HEK293 (cell line): ENCODE results near the gene CENPO.

Experiments used
- CTCF ChIA-PET: fragments of 350-600 bp; formaldehyde crosslinking; extraction: SDS; loops from one replicate; lab custom pipeline; 2021; ENCODE audit warnings: antibody characterized with exemption; lab: Yijun Ruan, JAX
- POLR2A ChIA-PET: fragments of 300-600 bp; formaldehyde crosslinking; extraction: SDS; loops from one replicate; lab custom pipeline; 2020; ENCODE audit warnings: antibody characterized with exemption, inconsistent platforms; lab: Yijun Ruan, JAX
- H3K27ac ChIP-seq: fragments of 200-500 bp; sonication (Bioruptor generic); 2 replicates; pipeline ENCODE4 v1.5.1; 2014; ENCODE audit warnings: low read depth, low read length, control low read depth, inconsistent platforms; ENCODE audit errors: extremely low read depth
- H3K36me3 ChIP-seq, 2 experiments: fragments of 200-500 bp in 1 of 2; sonication (Bioruptor generic) in 1 of 2; 1 replicate in 1 of 2; 2 replicates in 1 of 2; pipeline ENCODE4 v1.5.1; 2014 to 2017; ENCODE audit warnings: inconsistent platforms in 2 of 2, low read length in 2 of 2; ENCODE audit not compliant: control insufficient read depth in 2 of 2, insufficient read depth in 1 of 2
- H3K4me1 ChIP-seq: fragments of 200-500 bp; sonication (Bioruptor generic); 2 replicates; pipeline ENCODE4 v1.5.1; 2014; ENCODE audit warnings: mild to moderate bottlenecking, low read length, inconsistent platforms; ENCODE audit not compliant: control insufficient read depth, insufficient read depth
- H3K4me3 ChIP-seq: 2 replicates; pipeline ENCODE4 v1.5.1; 2011; ENCODE audit warnings: low read depth, mild to moderate bottlenecking, control low read depth, low read length, moderate library complexity
- H3K9me3 ChIP-seq: fragments of 200-500 bp; sonication (Bioruptor generic); 2 replicates; pipeline ENCODE4 v1.5.1; 2014; ENCODE audit warnings: low read depth, low read length, inconsistent platforms; ENCODE audit not compliant: control insufficient read depth, insufficient read depth
- BCL11A ChIP-seq: fragments of 450-650 bp; formaldehyde crosslinking; IDR thresholded peaks from 2 replicates; pipeline ENCODE4 v1.5.1; 2016; ENCODE audit warnings: low read depth, missing biosample characterization, missing genetic modification characterization
- PRDM2 ChIP-seq: fragments of 450-650 bp; formaldehyde crosslinking; IDR thresholded peaks from 2 replicates; pipeline ENCODE4 v1.5.1; 2016; ENCODE audit warnings: missing biosample characterization, missing genetic modification characterization, borderline replicate concordance
- ZBTB10 ChIP-seq: fragments of 450-650 bp; formaldehyde crosslinking; IDR thresholded peaks from 2 replicates; pipeline ENCODE4 v1.5.1; 2016; ENCODE audit warnings: missing biosample characterization, missing genetic modification characterization
- ZBTB49 ChIP-seq: fragments of 450-650 bp; formaldehyde crosslinking; IDR thresholded peaks from 2 replicates; pipeline ENCODE4 v1.5.1; 2016; ENCODE audit warnings: missing biosample characterization, missing genetic modification characterization, low read depth
- ZNF10 ChIP-seq: fragments of 450-650 bp; formaldehyde crosslinking; IDR thresholded peaks from 2 replicates; pipeline ENCODE4 v1.5.1; 2017; ENCODE audit warnings: missing biosample characterization, missing genetic modification characterization
- ZNF138 ChIP-seq: fragments of 450-650 bp; formaldehyde crosslinking; IDR thresholded peaks from 2 replicates; pipeline ENCODE4 v1.5.1; 2016; ENCODE audit warnings: missing biosample characterization, missing genetic modification characterization, borderline replicate concordance
- ZNF146 ChIP-seq: fragments of 450-650 bp; formaldehyde crosslinking; IDR thresholded peaks from 2 replicates; pipeline ENCODE4 v1.5.1; 2016; ENCODE audit warnings: missing biosample characterization, missing genetic modification characterization
- ZNF211 ChIP-seq: fragments of 450-650 bp; formaldehyde crosslinking; IDR thresholded peaks from 2 replicates; pipeline ENCODE4 v1.5.1; 2016; ENCODE audit warnings: low read depth, missing biosample characterization, missing genetic modification characterization
- ZNF214 ChIP-seq: fragments of 450-650 bp; formaldehyde crosslinking; IDR thresholded peaks from 2 replicates; pipeline ENCODE4 v1.5.1; 2017; ENCODE audit warnings: missing biosample characterization, mild to moderate bottlenecking, missing genetic modification characterization, borderline replicate concordance
- ZNF24 ChIP-seq: fragments of 450-650 bp; formaldehyde crosslinking; IDR thresholded peaks from 2 replicates; pipeline ENCODE4 v1.5.1; 2016; ENCODE audit warnings: missing biosample characterization, missing genetic modification characterization
- ZNF274 ChIP-seq, 2 experiments: fragments of 200-500 bp in 1 of 2; fragments of 450-650 bp in 1 of 2; sonication (Bioruptor generic) in 1 of 2; formaldehyde crosslinking in 1 of 2; IDR thresholded peaks; 2 replicates each; pipeline versions ENCODE4 v1.5.1 to v1.6.1; 2014 to 2016; ENCODE audit warnings: borderline replicate concordance in 1 of 2, inconsistent platforms in 1 of 2, low read length in 1 of 2, missing biosample characterization in 1 of 2, missing genetic modification characterization in 1 of 2
- ZNF654 ChIP-seq: fragments of 450-650 bp; formaldehyde crosslinking; IDR thresholded peaks from 2 replicates; pipeline ENCODE4 v1.5.1; 2016; ENCODE audit warnings: low read depth, missing biosample characterization, missing genetic modification characterization
- ZSCAN16 ChIP-seq: fragments of 450-650 bp; formaldehyde crosslinking; IDR thresholded peaks from 2 replicates; pipeline ENCODE4 v1.5.1; 2016; ENCODE audit warnings: missing biosample characterization, missing genetic modification characterization

Gene CENPO

GRCh38 chr2:24792542-24792873, 717 bp upstream of the CENPO start:
- POLR2A ChIA-PET, result interaction anchor here (0.5 to 1.5 kb wide), 9 partner anchors 13 to 716 kb away, joined by 3 to 7 read pairs (median 4); partner anchors contain the start of genes NCOA1 and SF3B6
- CTCF ChIA-PET, result interaction anchor here (0.6 to 2.7 kb wide), 10 partner anchors 13 to 370 kb away, joined by 3 to 15 read pairs (median 4); no protein-coding TSS in a partner anchor
- Histone ChIP-seq H3K36me3 (peaks cover 10 to 41% of the 10 kb centered on the region in 2 experiments), H3K4me1 (peaks cover 9% of the 10 kb centered on the region; the same call in 1 of the 2 replicates), H3K27ac (peak overlapping the region; percentile 90), H3K4me3 (peak overlapping the region; percentile 99), H3K9me3 (no peaks in the 10 kb centered on the region)
- TF ChIP-seq ZBTB49 (tag by site-specific recombination) (no peak), PRDM2 (tag by site-specific recombination) (no peak), BCL11A (no peak), ZBTB10 (no peak), ZNF146 (tag by site-specific recombination) (no peak), ZNF10 (tag by site-specific recombination) (no peak), ZNF138 (tag by site-specific recombination) (no peak), ZNF211 (tag by site-specific recombination) (no peak), ZNF24 (tag by site-specific recombination) (no peak), ZNF214 (tag by site-specific recombination) (no peak), ZNF654 (tag by site-specific recombination) (no peak), ZSCAN16 (tag by site-specific recombination) (no peak), ZNF274 (IDR thresholded peaks at IDR 0.05; ENCODE audit: low read length) (no peak), ZNF274 (tag by site-specific recombination; IDR thresholded peaks at IDR 0.05; ENCODE audit: borderline replicate concordance) (no peak)
